SHP77 treated with DMSO at 0.1 percent for 48 hours (cell line): ENCODE measurements around the gene RHOG.

Source experiments
- DNase-seq: peaks from one replicate; lab custom pipeline; 2025; lab: John Stamatoyannopoulos, UW

RHOG gene

DNA sequence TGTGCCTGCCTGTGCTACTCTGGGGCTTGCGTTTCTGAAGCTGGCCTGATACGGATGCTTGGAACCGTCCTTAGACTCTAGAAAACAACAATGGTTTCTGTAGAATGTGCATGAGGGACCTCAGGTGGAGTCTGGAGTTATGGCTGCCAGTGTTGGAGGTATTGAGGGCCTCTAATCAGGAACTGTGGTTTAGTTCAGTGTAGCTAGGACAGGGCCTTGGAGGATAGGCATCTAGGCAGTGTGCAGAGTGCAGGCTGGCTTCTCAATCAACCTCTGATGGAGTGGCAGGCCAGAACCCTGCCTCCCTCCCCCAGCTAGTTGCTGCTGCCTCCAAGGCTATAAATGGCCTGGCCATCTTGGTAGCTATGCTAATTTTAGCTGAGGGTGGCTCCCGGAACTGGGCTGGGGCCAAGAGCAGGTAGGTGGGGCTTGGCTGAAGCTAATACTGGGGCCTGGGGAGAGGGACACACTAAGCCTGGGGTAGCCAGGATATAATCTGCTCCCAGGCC lies 18.7 kb upstream of the RHOG start:
- peak; percentile 6 for DNase-seq

DNA sequence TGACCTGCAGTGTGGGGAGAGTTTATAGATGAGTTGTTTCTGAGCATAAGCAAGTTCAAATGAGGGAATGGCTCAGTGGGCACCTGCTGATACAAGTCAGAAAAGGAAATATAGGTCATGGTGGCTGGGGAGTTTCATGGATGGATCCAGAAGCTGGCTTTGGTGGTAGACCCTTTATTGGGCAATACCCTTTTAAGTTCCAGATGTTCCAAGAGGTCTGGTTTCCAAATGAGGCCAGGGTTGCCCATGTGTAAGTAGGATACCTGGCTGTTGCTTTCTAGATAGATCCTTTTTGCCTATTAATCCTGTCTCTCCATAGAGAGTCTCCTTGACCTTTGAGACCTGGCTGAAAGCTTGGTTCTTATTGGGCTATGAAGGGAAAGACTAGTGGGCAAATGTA lies 16.9 kb upstream of the RHOG start:
- DNase-seq: no peak

DNA sequence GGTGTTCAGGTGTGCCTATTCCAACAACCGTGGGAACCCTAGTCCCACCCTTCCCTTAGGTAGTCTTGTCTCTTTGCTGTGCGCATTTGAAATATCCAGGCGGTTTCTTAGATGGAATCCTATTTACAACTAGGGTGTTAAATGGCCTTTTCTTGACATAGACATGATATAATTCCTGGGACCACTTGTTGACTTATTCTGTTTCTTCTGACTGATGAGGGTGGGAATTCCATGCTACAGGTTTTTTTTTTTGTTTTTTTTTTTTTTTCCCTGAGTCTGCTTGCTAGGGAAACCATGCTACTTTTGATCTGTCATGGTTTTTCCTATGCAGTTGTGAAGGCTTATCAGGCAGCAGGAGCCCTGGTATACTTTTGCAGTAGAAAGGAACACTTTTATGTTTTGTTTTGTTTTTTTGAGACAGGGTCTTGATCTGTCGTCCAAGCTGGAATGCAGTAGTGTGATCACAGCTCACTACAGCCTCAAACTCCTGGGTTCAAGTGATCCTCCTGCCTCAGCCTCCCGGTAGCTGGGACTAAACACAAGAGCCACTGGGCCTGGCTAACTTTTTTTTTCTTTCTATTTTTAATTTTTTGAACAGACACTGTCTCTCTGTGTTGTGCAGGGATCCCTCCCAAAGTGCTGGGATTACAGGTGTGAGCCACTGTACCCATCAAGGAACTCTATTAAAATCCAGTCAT lies 16.2 kb upstream of the RHOG start:
- DNase-seq: no peak

DNA sequence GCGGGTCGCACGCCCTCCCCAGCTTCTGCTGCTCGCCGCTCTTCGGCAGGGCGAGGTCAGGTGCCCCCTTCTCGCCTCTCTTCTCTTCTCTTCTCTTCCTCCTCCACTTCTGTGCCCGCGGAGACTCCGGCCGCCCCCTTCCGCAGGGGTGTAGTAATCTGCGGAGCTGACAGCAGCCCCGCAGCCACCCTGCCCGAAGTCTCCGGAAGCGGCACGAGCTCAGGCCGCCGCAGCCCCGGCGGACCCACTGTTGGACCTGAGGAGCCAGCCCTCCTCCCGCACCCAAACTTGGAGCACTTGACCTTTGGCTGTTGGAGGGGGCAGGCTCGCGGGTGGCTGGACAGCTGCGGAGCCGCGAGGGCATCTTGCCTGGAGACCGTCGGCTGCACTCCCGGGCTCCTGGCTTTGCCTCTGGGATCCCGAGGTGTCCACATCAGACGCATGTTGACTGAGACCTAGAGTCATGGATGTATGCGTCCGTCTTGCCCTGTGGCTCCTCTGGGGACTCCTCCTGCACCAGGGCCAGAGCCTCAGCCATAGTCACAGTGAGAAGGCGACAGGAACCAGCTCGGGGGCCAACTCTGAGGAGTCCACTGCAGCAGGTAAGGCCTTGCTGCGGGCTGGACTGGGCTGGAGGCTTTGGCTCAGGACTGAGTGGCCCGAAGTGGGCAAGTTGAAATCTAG lies 15.2 kb upstream of the RHOG start:
- DNase-seq: no peak

DNA sequence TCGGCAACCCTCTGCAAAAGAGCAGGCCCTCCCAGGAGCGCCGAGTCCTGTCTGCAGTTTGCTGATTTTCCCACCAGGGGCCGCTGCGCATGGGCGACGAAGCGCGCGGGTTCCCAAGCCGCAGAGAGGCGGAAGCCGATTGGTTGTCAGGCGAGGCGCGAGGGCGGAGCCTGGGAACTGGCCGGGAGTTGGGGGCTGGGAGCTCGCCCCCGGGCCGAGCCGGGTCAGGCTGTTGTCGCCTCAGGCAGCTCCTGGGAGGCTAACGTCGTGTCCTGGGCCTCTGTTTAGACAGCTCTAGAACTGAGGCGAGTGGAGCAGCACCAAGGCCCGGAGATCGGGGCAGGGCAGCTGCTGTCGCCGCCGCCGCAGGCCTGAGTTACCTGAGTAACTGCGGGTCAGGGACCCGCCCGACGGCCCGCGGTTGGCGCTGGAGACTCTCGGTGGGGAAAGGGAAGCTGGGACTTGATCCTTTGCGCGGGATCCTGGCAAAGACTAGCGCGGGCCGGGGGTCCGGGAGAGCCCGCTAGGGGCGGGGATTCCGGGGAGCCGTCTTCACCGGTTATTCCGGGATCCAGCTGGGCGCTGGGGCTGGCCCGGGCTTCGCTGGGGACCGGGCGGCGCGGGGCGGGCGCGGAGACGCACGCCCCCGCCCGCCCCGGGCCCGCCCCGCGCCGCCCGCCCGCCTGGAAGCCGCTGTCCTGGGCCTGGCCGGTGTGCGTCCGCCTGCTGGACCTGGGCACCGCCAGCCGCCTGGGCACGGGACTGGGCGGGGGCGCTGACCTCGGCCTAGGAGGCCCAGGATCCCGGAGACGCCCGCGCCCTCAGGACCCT lies 14.4 kb upstream of the RHOG start, which contains the start of gene STIM1:
TSS of gene STIM1 (plus strand) at position 688 of the 831 bp plus-strand sequence. CDS start 607 bp downstream, outside the sequence.
- DNase-seq: peak; percentile 76

DNA sequence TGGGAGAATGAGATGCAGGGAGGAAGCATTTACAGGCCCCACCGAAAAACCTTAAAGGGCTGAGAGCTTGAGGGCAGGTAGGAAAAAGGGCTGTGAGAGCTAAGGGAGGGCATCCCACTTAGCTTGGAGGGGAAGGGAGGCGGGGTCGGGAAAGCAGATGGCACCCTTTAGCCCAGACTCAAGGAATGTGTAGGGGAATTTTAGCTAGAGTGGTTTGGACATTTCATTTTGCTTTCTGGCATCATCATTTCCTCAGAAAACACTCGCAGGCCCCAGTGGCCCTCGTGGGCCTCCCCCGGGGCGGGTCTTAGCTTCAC lies 13.9 kb upstream of the RHOG start:
- no peak for DNase-seq

DNA sequence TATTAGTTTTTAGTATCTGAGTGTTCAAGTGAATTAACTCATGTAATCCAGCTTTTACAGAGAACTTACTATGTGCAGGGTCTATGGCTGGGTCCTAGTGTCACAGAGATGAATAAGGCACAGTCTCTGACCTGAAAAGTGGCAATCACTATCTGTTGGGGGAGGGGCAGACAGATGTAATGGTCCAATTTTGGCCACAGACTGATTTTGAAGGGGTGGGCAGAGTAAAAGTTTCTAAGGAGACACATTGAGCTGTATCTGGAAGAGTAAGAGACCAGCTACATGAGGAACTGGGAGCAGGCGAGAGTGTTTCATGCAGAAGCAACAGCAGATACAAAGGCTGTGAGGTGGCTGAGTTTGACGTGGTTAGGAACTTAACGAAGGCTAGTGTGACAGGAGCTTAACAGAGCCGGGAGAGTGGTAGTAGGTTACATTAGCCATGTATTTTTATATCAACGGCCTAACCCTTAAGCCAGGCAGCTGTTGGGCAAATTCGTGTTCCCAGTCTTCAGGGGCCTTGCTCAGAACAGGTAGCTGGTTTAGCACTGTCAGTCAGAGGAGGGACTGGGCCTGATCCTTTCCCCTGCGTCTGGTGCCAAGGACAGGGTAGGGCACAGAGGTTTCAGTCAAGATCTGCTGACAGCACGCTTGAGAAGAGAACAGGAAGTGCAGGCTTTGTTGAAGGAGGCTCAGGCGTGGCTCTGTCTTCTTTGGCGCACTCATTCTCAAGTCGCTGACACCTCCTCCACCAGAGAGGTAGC lies 13.3 kb upstream of the RHOG start:
- no peak for DNase-seq

DNA sequence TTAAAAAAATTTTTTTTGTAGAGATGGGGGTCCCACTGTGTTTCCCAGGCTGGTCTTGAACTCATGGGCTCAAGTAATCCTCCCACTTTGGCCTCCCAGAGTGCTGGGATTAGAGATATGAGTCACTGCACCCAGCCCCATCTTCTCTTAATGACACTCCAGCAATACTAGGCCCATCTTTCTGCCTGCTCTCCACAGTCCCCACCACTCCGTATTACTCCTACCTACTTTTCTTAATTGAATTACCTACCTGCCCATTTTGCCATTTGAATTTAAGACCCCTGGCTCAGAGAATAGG lies 12.7 kb upstream of the RHOG start:
- DNase-seq: no peak

DNA sequence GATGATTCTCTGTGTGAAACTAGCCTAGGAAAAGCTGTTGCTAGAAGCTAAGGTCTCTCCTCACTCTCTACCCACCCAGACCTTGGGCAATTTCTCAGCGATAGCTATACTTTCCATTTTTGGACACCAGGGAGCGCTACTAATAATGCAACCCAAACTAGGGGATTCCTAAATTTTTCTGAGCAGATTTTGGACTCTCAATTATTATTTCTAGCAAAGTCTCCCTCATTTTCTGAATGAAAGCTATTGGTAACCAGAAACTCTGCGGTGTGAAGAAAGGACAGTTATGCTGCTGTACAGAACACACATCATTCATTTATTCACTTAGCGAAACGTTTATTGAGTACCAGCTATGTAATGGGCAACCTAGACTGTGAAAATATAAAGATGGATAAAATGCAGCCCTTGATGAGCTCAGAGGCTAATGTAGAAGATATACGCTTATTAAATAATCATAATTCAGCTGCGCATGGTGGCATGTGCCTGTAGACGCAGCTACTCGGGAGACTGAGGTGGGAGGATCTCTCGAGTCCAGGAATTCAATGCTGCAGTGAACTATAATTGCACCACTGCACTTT lies 8.6 kb upstream of the RHOG start:
- DNase-seq: peak; percentile 11

DNA sequence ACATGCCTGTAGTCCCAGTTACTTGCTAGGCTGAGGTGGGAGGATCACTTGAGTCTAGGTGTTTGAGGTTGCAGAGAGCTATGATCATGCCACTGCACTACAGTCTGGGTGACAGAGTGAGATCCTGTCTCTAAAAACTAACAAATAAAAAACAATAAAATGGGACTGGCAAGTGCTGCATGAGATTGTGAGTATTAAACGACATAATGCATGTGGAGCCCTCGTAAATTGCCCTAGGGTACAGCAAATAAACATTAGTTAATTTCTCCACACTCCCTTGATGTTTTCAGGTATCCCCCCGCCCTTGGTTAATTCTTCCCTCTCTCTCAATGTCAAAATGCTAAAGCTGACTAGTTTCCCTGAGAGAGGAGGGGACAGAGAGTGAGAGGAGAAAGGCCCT lies 4.9 kb upstream of the RHOG start:
- no peak for DNase-seq

DNA sequence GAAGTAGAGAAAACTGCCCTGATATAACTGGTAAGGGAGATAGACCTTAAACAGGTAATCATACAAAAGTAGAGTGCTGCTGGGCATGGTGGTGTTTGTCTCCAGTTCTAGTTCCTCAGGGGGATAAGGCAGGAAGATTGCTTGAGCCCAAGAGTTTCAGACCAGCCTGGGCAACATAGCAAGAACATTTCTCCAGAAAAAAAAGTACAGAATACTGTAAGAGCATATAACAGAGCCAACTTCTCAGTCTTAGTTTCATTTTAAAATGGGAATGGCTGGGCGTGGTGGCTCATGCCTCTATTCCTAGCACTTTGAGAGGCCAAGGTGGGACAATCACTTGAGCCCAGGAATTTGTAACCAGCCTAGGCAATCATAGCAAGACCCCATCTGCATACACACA lies 4.5 kb upstream of the RHOG start:
- DNase-seq: no peak

DNA sequence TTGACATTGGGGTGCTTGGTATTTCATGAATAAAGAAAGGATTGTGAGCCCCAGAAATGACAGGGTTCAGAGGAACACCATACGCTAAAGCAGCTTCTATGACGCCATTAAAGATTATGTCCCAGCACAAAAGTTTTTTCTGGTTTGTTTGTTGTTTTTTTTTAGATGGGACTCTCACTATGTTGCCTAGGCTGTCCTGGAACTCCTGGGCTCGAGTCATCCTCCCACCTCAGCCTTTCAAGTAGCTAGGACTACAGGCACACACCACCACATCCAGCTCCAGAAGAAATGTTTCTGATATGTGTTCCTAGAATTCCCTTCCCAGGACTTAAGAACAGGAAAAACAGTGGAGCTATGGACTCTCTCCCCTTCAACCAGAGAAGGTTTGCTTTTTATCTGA lies 2.6 kb upstream of the RHOG start:
- DNase-seq: no peak

DNA sequence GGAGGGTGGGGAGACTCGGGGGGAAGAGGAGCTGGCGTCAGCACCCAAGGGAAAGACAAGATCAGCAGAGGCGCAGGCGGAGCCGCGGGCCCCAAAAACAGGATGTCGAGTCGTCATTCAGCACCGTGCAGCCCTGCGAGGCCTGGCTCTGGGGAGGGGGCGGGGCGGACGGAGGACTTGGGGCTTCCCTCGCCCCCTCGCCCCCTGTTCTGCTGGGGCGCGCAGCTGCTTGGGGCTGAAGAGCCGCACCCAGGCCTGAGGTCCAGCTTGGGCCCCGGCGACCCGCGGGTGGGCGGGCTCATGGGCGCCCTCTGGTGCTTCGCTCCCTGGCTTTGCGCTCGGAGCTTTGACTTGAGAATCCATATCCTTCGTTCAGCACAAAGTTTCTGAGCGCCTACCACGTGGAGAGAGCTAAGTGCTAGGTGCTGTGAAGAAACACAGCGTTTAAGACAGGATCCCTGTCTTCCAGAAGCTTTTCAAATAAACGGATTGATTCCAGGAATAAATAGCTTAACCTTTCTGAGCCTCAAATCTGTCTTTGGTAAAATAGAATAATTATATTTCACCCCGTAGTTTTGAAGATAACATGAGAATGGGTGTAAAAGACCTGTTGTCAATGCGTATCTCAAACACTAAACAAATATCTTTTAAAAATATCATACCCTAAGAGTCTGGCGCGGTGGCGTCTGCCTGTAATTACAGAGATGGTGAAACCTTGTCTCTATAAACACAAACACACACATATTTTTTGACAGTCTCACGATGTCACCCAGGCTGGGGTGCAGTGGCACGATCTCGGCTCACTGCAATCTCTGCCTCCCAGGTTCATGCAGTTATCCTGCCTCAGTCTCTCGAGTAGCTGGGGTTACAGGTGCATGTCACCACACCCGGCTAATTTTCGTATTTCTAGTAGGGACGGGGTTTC lies 929 bp upstream of the RHOG start:
- DNase-seq: peak; percentile 65

DNA sequence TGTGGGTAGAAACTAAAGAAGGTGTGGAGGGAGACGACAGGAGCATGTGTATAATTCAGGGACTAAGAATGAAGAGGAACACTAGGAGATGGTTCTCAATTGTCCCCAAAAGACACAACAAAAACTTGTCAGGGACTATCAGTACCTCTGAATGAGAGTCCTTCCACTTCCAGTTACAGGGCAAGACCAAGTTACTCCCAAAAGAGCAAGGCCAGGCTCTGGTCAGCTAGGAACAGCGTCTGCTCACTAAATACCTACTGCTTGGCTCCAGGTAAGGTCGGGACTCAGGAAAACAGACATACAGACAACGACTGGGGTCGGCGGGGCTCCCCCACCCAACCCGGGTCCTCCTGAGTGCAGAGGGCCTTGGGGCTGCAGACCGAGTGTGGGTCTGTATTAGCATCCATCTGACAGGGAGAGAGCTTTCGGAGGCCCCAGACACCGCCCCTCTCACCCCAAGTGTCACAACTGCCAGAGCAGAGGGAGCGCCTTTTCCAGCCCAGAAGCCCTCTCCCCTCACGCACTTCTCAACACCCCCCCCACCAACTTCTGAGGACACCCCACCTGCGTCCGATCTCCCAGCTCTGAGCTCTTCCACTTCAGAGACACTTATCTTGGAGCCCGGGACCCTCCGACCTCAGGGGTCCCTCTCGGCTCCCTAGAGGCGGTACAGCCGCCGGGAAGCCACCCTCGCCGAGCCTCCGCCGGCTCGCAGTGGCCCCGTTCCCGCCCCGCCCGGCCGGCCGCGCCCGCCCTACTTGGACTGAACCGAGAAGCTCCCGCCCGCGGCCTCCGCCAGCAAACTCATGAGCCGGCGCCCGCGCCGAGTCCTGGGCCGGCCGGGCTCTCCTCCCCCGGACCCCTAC lies 522 bp downstream of the RHOG start:
- DNase-seq: no peak

DNA sequence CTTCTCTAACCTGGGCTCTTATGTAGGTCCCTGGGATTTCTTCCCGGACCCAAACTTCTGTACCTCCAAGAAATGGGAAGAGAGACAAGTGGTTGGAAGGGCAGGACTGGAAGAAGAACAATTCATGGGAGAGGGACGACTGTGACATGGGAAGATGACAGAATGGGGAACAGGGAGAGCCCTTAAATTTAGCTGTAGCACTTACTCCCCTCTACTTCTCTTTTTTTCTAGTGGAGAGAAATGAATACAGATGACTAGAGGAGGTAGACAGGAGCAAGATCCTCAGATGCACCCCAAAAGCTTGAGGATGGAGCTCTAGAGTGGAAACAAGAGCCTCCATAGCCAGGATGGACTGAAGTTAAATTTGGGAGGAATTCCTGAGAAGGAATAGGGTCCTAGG lies 2.3 kb downstream of the RHOG start:
- DNase-seq: no peak

DNA sequence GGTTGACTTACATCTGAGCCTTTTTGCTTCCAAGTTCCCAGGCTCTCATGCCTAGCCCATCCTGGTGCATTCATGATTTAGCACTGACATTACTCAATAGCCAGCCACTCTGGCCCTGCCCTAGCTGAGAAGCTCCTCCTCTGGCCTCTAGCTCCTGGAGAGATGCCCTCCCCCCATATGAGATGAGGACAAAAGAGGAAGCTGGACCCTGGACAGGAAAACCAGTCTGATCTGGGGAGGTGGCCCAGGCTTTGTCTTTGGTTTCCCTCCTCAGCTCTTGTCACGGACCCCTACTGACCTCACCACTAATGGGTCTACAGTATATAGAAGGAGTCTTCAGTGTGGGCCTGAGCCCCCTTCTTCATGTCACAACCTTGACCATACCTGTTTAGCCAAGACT lies 3.0 kb downstream of the RHOG start:
- no peak for DNase-seq

DNA sequence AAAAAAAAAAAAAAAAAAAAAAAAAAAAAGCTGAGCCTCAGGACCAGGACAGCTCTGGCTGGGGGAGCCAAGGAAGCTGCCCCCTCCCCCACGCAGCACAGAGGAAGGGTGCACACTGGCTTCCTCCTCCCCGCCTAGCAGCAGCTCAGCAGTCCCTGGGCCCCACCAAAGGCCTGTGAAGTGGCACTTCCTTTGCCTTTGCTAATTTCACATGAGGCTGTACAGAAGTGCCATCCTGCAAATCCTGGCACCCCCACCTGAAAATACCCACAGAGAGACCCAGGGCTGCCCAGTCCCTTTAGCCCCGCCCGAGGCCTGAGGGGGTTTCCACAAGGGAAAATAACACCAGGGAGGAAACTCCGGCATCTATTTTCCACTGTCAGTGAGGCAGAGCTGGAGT lies 3.9 kb downstream of the RHOG start:
- DNase-seq: no peak

DNA sequence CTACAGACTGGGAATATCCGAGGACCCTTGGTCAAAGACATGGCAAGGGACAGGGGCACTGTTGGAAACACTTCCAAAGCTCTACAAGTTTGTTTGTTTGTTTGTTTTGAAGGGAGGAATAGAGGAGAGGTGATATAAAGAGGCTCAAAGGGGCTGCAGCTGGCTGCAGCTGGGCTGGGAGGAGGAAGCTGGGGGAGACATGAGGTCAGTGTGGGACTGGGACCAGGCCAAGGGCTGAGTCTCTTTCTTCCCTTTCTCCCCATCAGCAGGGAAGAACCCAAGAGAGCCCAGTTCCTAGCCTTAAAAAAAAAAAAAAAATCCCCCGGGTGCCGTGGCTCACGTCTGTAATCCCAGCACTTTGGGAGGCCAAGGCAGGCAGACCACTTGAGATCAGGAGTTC lies 5.0 kb downstream of the RHOG start:
- DNase-seq: no peak

DNA sequence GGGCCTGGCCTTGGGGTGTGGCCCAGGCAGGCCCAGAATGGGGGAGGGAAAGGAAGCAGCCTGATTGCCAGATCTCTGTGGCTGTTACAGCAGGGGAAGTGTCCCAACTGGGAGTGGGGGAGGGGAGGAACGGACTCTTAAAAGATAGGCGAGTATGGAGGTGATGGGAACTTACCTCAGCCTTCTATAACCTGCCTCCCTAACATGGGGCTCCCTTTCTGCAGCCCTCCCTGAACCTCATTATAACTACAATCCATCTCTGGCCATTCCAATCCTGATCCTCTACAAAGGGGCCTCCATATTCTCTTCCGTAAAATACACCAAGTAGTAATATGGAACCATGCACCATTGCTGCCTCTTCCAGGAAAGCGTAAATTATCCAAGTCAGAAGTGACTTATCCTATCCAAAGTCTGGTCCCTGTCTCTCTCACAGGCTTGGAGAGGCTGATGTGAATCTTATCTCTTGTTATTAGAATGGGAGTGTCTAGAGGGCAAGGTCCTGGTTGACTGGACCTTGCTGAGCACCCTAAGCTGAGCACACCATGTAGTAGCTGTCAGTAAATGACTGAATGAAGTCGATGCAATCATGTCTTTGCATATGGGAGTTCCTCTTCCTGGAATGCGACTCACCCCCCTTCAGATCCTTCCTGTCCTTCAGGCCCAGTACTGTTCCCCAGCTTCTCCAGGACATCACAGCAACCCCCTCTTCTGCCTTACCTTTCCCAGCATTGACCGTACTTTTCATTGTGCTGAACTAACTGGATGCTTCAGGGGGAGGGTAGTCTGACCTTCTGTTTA lies 5.9 kb downstream of the RHOG start:
- DNase-seq: no peak
